ENCODE results near the gene LCN10.

DNA sequence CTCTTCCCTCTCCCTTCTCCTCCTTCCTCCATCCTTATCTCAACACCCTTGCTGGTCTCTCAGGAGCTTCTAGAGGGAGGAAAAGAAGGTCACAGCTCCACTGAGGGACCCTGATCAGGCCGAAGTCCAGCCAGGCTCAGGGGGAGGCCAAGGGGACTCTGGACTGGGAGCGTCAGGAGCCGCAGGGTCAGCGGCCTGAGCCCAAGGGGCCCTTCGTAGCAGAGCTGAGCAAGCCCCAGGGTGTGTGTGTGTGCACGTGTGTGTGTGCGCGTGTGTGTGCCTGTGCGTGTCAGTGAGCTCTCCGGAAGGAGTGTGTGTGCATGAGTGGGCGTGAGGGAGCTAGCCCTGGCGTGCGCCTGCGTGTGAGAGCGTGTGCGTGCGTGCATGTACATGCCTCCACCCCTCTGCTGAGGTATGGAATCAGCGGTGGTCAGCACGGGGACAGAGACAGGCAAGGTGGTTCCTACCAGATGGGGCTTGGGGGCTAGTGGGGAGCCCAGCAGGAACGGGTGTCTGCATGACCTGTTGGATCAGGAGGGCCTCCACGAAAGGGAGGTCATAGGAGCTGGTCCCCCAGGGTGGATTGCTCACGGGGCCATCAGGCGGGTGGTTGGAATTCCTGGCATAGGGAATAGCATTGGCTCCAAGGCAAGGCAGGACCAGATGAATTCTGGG lies 45.5 kb downstream of the LCN10 start:
- TF ChIP-seq CTCF (IDR thresholded peaks at IDR 0.05; ENCODE audit: low read depth, low read length) (no peak), EZH2phosphoT487 (IDR thresholded peaks at IDR 0.05; ENCODE audit: low read depth) (no peak)

Measured in OCI-LY3 (cell line).